GM21447 (cell line): ENCODE results near the gene SMIM29.

Source experiments
- ATAC-seq: cut with Tn5 transposase; IDR thresholded peaks from one replicate; pipeline ENCODE4 v1.9.1; 2021; ENCODE audit not compliant: unreplicated experiment

Gene SMIM29

DNA sequence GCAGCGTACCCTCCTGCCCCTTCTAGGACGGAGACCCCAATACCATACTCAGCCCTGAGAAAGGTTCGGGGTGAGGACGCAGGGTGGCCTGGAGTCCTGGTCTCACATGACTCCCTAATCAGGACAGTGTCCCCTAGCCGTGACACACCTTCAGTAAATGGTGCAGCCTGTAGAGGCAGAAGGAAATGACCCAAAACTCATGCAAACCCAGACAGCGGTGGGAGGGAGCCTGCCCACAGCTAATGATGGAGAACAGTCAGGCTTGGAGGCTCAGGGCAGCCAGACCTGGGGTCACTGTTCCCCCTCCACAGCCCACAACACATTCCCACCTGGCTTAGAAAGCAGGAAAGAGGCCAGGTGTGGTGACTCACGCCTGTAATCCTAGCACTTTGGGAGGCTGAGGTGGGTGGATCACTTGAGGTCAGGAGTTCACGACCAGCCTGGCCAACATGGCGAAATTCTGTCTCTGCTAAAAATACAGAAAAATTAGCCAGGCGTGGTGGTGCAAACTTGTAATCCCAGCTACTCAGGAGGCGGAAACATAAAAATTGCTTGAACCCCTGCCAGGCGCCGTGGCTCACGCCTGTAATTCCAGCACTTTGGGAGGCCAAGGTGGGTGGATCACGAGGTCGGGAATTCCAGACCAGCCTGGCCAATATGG, 20.9 kb downstream of the SMIM29 start:
- ATAC-seq: no peak

DNA sequence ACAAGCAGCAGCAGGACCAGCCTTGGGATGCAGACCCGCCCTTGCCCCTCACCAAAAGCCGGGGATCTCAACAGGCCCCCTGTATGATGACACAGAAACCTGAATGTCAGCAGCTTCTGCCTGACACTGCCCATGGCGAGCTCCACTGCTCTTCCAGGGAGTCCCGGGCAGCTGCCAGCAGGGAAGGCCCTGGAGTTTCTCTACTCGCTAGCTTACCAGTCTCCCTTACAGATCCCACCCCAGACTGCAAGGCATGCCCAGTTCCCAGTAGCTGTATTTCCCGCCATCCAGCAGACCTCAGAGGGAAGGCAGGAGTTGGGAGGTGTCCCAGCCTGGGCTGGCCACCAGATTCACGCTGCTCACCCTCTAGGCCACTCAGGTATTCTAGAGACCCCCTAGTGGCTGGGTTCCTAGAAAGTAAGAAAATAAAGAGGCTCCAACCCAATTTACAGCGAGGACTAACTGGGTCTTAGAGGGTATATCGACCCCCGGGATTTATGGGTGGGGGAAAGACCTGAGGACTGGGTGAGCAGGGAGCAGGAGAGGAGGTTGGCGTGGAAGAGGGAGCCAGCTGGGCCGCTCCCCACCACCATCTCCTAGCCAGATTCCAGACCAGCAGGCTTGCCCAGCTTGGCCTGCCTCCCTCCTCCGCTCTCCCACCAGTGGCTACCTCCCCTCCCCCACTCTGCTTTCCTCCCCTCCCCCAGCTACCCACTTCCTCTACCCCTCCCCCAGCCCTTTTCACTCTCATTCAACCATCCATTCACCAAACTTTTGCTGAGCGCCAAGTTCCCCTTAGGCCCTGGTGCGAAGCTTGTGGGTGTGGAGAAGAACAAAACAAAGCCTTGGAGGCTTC, 21.8 kb downstream of the SMIM29 start:
- no peak for ATAC-seq

DNA sequence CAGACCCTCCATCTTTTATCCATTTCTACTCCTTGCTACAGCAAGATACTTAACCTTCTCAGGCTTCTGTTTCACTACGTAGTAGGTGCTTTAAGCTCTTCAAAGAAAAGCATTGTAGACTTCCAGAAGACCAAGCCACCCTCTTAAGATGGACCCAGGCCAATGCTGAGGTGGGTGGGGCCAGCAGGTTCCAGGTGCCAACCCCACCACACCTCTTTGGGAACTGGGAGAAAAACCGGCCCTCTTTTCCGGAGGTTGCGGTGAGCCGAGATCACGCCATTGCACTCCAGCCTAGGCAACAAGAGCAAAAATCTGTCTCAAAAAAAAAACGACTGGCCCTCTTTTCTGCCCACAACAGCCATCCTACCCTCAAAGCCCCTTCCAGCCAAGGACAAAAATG, 22.7 kb downstream of the SMIM29 start:
- no peak for ATAC-seq

DNA sequence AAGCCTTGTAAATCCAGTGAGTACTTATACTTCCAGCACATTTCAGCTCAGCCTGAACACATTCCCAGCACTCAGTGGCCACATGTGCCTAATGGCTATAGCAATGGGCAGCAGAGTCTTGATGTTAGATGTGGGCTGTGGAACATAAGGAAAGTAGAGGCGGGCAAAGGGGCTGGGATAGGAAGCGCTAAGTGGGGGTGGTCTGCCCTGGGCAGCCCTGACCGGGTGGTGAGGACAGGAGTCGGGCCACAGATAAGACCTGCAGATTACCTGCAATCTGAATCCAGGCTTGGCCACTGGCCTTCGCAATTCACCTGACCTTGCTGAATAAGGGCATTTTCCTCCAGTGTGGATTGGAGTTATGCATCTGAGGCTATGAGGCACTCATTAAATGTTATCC, 23.3 kb downstream of the SMIM29 start:
- no peak for ATAC-seq

DNA sequence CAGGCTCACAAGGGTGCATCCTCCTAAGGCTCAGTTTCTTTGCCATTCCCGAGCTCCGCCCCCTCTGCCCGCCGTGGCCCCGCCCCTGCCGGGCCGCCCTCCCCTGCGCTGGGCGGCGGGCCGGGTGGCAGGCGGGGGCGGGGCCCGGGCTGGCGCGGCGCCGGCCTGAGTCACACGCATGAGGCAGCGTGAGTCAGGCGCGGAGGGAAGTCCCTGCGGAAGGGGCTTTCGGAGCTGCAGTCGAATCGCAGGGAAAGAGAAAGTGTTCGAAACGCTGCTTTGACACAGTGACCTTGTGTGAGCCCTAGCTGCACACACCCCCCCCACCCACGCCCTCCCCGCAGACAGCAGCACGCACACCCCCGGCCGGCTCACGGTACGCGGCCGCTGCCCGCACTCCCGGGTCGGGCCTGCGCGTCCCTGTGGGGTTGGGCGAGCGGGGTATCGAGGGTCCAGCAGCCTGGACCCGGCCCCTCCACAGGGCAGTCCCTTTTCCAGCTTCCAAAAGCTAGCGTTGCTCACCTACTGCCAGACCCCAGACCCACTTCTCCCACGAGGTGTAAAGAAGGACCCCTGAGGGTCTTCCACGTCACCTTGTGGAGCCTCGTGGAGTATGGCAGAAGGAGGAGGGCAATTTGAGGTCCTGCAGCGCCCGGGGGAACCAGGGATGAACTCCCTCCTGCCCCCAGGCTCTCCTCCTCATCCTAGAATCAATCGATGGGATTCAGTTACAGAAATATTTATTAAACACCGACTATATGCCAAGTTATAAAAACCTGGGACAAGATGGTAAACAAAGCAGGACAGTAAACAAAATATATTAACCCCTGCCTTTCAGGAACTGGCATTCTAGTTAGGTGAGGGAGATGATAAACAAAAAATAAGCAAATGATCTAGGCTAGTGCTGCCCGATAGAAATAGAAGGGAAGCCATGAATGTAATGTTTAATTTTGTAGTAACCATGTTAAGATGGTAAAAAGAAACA, 24.6 kb downstream of the SMIM29 start:
- ATAC-seq: peak; percentile 85

DNA sequence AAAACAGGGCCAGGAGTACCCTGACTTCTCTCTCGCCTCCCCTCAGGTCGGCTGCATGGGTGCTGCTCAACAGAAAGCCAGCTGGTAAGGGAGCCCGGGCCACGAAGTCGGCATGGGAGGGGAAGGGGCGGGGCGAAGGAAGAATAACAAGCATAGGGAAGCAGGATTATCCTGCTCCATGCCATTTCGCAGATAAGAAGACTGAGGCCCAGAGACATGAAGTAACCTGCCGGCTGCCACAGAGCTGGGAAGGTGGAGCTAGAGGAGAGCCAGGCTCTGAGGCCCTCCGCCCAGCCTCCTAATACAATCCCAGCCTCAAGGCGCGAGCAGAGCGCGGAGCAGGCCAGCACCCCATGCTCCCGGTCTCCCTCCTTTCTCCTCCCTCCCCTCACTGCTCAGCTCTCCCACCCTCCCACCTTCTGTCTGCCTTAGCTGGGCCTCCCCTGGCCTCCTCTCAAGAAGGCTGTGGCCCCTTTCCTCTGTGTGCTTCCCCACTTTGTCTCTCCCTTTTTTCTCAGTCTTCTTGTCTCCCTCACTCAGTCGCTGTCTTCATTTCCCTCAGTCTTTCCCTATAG, 25.3 kb downstream of the SMIM29 start:
- peak; percentile 26 for ATAC-seq

DNA sequence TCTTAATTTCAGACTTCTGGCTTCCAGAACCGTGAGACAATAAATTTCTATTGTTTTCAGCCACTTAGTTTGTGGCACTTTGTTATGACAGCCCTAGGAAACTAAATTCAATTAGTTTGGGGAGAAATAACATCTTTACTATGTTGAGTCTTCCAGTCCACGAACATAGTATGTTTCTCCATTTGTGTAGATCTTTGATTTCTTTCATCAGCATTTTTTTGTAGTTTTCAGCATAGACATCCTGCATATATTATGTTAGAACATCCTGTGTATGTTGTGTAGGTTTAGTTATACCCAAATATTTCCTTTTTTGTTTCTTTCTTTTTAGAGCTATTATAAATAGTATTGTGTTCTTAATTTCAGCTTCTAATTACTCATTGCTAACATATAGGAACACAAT, 30.1 kb downstream of the SMIM29 start:
- no peak for ATAC-seq

DNA sequence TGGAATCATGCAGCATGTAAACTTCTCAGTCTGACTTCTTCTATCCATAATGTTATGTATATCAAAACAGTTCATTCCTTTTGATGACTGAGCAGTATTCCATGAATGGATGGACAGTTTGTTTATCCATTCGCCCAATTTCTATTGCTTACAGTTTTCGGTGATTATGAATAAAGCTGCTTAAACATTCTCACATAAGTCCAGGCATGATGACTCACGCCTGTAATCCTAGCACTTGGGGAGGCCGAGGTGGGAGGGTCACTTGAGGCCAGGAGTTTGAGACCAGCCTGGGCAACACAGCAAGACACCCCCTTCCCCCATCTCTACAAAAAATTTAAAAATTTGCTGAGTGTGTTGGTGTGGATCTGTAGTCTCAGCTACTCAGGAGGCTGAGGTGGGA, 35.0 kb downstream of the SMIM29 start:
- ATAC-seq: no peak

DNA sequence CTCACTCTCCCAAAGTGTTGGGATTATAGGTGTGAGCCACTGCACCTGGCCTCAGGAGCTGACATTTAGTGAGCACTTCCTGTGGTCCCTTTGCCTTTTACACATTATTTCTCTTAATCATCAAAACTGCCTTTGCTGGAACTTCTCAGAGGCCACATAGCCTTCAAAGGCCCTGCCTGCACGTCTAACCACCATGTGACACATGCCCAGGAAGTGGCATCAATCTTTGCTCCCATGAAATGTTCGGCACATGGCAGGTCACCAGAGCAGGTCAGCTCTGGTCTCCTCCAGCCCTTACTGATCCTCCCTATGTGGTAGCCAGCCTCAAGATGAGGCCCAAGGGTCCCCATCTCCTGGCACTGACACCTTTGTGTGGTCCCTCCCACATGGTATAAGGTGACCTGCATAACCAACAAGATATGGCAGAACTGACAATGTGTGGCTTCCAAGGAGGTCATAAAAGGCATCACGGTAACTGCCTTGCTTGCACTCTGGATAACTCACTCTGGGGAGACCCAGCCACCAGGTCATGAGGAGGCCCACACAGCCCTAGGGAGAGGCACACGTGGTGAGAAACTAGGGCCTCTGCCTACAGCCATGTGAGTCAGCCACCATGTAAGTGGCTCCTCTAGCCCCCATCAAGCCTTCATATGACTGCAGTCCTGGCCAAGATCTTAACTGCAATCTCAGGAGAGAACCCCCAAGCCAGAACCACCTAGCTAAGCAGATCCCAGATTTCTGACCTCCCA, 40.9 kb downstream of the SMIM29 start:
- no peak for ATAC-seq

DNA sequence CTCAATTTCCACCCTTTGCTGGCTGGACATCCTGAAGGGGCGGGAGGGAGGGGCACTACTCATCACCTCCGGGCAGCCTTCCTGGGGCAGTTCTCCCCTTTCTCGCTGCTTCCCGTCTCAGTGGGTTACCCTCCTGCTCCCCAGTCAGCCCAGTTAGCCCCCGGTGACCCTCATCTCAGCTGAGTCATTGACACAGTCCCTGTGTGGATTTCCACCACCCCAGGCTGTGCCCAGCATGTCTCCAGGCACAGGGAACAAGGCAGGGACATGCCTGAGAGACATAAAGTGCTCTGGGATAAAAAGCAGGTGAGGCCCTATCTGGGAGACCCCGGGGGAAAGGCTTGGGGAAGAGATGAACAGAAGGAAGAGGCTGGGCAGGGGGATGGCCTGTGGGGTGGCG, 42.1 kb downstream of the SMIM29 start:
- no peak for ATAC-seq

DNA sequence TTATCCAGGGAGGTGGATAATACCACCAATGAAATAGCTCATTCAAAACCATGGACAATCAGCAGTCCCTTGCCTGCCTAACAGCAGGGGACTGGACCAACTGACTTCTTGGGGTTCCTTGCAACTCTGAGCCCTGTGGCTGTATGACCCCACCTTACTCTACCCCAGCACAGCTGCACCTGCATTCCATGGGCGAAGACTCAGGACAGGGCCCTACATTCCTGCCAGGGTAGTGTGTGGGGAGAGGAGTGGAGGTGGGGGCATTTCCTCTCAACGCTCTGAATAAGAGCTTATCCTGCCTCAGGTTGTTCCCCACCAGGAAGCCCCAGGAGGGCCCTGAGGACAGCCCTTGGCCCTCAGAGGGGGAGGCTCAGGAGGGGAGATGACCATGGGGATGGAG, 42.9 kb downstream of the SMIM29 start:
- ATAC-seq: no peak

DNA sequence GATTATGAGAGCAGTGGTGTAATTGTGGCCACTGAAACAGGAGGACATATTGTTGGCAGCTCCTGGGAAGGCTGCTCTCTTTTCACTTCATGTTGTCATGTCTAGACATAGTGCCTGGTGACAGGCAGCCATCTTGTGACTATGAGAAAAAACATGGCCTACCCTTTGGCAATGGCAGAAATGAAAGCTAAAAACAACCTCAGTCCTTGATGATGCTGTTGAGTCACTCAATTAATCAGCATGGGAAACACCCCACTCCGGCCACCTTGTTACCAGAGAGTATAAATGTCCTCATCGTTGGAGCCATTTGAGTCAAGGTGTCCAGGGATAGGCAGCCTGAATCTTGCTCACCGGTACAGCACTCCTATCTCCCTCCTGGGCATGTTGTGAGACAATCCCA, 43.3 kb downstream of the SMIM29 start:
- no peak for ATAC-seq

DNA sequence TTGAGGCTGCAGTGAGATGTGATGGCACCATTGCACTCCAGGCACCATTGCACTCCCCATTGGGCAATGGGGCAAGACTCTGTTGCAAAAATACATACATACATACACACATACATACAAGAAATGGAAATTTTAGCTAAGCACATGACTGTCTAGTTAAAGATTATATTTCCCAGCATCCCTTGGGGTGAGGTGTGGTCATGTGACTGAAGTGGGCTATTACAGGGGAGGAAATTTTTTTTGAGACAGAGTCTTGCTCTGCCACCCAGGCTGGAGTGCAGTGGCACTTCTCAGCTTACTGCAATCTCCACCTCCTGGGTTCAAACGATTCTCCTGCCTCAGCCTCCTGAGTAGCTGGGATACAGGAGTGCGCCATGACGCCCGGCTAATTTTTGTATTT, 44.1 kb downstream of the SMIM29 start:
- ATAC-seq: no peak

DNA sequence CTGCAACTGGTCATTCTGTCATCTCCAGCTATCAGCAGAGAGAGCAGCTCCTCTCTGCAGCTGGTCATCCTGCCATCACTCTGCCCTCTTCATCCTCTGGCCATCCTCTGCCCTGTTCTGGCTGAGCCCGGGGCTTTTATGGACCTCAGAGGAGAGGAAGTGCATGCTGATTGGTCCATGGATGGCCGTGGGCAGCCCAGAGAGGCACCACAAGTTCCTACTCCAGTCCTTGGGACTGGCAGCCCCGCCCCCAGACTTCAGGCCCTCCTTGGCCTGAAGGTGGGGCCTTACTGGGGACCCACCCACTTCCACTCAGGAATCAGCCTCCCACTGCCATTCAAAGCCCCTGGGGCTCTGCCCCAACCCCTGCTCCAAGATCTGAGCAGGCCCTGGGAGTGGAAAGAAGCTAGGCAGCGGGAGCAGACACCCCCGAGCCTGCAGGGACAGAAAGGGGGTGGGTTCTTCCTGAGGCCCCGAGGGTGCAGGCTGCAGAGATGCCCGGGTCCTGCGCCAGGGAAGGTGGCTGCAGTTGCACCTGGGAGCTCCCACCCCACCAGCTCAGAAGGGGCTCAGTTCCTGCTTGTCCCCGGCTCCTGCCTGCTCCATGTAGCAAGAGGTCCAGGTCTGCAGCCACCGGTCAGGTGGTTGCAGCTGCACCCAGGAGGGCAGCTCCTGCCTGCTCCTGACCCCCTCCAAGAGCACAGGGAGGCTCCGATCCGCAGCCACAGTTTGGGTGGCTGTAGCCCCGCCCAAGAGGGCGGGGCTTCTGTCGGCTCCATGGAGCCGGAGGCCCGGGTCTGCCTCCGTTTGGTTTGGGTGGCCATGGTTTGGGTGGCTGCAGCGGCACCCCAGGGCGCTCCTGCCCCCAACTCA, 46.2 kb downstream of the SMIM29 start:
- no peak for ATAC-seq

DNA sequence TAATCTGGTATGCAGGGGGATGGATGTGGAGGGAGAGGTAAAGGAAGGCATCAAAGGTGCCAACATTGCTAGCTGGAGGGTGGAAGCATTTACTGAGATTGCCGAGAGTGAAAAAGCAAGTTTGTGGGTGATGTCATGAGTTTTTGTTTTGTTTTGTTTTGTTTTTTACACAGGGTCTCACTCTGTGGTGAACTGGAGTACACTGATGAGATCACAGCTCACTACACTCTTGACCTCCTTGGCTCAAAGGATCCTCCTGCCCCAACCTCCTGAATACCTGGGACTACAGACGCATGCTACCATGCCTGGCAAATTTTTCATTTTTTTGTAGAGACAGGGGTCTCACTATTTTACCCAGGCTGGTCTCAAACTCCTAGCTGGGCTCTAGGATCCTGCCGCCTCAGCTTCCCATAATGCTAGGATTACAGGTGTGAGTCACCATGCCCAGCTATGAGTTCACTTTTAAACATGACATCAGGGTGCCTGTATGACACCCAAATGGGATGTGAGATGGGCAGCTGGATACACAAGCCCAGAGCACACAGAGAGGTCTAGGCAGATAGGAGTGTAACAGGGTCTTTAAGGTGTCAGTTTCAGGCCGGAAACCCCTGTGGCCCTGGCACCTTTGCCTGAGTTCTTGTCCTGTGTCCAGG, 47.2 kb downstream of the SMIM29 start:
- no peak for ATAC-seq

DNA sequence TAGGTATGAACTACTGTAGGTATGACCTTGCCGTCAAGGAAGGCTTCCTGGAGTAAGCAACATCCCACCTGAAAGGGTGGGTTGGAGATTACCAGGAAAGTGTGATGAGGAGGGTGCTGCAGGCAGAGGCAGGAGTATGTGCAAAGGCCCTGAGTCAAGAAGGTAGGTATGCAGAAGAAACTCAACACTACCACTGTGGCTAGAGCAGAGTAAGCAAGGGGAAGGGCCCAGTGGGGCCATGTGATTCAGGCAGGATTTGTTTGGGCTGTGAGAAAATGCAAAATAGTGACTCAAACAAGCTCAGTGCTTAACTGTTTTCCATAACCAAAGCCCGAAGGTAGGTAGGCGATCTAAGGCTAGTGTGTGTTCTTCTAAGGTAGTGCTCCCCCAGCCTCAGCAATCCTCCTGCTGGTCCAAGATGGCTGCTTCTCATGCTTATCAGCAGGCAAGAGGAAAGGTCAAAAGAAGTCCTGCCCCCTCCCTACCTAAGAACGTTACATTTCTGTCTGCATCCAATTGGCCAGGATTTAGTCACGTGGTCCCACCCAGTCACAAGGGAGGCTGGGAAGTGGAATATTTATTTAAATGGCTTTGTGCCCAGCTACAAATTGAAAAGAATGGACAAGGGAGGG, 48.4 kb downstream of the SMIM29 start:
- no peak for ATAC-seq

DNA sequence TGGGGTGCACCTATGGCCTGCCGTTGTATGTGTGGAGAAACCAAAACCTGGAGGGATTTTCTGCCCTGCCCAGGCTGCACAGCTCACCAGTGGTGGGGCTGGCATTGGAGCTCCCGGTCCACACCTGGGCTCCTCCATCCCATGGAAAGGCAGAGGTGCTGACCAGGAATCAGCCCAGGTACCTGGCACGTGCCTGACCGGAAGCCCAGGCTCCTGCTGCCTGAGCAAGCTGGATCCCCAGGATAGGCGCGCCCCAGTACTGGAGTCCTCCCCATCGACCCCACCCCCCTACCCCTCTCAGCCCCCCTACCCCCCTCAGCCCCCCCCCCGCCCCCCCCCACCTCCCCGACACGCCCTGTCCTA, 52.0 kb downstream of the SMIM29 start:
- no peak for ATAC-seq
